ENCODE results near the gene CENPF. TPM values are rescaled to one million over a fixed set of nuclear protein-coding genes. Genes with fewer than 3 reads are reported as not detected.

CENPF gene
- total and polyA plus RNA-seq, 4 donors: 1.2 to 9.7 (median 1.9) TPM

DNA sequence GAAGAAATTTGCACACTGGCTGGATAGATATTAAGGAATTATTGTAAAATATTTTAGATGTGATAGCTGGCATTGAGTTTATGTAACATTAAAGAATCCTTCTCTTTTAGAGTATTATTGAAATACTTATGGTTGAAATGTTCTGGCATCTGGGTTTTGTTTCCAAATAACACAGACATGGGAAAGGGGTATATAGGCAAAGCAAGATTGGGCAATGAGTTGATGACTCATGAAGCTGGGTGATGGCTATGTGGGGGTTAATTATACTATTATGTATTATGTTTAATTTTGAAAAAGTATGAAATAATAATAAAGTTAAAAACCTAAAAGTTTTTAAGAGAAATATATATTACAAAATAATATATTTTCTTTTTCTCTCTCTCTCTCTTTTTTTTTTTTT is 39.1 kb upstream of the CENPF start:
- no peak for DNase-seq
- Histone ChIP-seq H3K36me3 (ENCODE audit: control insufficient read depth in 4 of 4, insufficient read depth in 4 of 4, low read length in 4 of 4) (no peaks in the 10 kb centered on the region), H3K9me3 (ENCODE audit: control insufficient read depth in 4 of 4, insufficient read depth in 3 of 4, low read length in 3 of 4) (no peaks in the 10 kb centered on the region), H3K9ac (ENCODE audit: insufficient read depth in 1 of 2, low read length in 2 of 2) (no peak overlapping the region), H3K27me3 (ENCODE audit: control insufficient read depth in 3 of 3, insufficient read depth in 3 of 3, low read length in 2 of 3) (no peaks in the 10 kb centered on the region), H3K4me1 (ENCODE audit: control insufficient read depth in 5 of 5, insufficient read depth in 5 of 5, low read length in 5 of 5) (peaks cover 0 to 4% (median 0%) of the 10 kb centered on the region in 5 donors), H3K4me3 (no peak overlapping the region), H3K27ac (ENCODE audit: low read depth in 1 of 2, low read length in 1 of 2) (no peak overlapping the region)
- TF ChIP-seq, protein P1, sequence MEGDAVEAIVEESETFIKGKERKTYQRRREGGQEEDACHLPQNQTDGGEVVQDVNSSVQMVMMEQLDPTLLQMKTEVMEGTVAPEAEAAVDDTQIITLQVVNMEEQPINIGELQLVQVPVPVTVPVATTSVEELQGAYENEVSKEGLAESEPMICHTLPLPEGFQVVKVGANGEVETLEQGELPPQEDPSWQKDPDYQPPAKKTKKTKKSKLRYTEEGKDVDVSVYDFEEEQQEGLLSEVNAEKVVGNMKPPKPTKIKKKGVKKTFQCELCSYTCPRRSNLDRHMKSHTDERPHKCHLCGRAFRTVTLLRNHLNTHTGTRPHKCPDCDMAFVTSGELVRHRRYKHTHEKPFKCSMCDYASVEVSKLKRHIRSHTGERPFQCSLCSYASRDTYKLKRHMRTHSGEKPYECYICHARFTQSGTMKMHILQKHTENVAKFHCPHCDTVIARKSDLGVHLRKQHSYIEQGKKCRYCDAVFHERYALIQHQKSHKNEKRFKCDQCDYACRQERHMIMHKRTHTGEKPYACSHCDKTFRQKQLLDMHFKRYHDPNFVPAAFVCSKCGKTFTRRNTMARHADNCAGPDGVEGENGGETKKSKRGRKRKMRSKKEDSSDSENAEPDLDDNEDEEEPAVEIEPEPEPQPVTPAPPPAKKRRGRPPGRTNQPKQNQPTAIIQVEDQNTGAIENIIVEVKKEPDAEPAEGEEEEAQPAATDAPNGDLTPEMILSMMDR (IDR thresholded peaks at IDR 0.05; ENCODE audit: control extremely low read depth, extremely low read depth): no peak
- ATAC-seq (ENCODE audit: insufficient read depth, low FRiP score): no peak

DNA sequence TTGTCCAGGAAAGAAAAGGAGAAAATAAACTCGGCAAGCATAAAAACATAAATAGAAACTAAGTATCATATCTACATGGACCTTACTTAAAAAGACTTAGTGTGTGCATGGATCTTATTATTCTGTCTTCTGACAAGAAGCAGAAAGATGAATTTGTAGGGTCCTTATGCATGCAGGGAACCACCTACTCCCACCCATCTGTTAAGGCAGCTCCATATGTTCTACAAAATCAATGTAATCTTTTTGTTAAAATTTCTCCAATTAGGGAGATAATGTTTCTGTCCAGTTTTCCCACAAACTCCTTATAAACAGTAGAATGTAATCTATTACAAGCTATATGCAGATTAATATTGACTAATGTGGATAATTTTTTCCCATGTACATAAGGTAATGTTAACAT is 37.7 kb upstream of the CENPF start:
- WGBS, 2 donors: 81 to 98% methylated on average over 1 of the region's 1 CpG
- Histone ChIP-seq H3K4me1 (ENCODE audit: control insufficient read depth in 5 of 5, insufficient read depth in 5 of 5, low read length in 5 of 5) (peaks cover 0 to 4% (median 0%) of the 10 kb centered on the region in 5 donors), H3K27ac (ENCODE audit: low read depth in 1 of 2, low read length in 1 of 2) (no peak overlapping the region), H3K9me3 (ENCODE audit: control insufficient read depth in 4 of 4, insufficient read depth in 3 of 4, low read length in 3 of 4) (no peaks in the 10 kb centered on the region), H3K27me3 (ENCODE audit: control insufficient read depth in 3 of 3, insufficient read depth in 3 of 3, low read length in 2 of 3) (no peaks in the 10 kb centered on the region), H3K36me3 (ENCODE audit: control insufficient read depth in 4 of 4, insufficient read depth in 4 of 4, low read length in 4 of 4) (no peaks in the 10 kb centered on the region), H3K4me3 (no peak overlapping the region), H3K9ac (ENCODE audit: insufficient read depth in 1 of 2, low read length in 2 of 2) (no peak overlapping the region)
- ATAC-seq (ENCODE audit: insufficient read depth, low FRiP score) (no peak), DNase-seq (no peak)
- TF ChIP-seq, protein P1 (IDR thresholded peaks at IDR 0.05; ENCODE audit: control extremely low read depth, extremely low read depth): no peak

DNA sequence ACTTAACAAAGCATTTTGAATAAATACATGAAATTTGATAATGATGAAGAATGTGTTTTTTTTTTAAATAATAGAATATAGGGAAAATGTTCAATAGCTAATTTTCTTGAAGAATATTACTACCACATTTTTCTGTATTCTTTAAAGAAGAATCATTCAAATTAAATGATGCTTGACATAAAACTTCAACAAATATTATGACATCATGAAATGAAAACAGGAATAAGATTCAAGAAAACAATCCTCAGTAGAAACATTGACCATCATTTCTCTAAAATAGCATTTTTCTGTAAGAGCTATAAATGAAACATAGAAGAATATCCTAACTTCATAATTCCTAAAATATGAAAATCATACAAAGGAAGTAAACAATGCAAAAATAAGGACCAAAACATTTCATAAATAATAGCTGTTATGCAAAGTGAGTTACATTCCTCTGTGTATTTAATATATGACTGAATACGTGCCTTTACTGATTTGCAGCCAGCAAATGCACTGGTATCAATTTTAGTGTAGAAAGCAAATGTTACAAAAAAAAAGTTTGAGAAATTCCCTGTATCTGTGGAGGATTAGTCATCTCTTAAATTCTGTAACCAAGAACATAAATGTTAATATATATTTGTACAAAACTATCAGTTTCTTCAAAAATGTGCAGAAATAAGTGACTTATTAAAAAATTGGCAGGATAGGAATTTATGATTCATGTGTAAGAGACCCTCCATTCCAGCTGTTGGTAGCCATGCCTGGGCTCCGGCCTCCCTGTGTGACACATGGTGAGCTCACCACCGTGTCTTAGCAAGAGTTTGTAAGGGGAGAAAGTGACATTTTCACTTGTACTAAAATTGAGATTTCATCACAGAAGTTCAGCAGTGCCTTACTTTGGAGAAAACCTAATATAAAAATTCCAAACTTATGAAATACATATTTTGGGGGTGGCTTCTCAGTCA is 36.6 kb upstream of the CENPF start:
- Histone ChIP-seq H3K27ac (ENCODE audit: low read depth in 1 of 2, low read length in 1 of 2) (no peak overlapping the region), H3K27me3 (ENCODE audit: control insufficient read depth in 3 of 3, insufficient read depth in 3 of 3, low read length in 2 of 3) (no peaks in the 10 kb centered on the region), H3K4me3 (no peak overlapping the region), H3K9me3 (ENCODE audit: control insufficient read depth in 4 of 4, insufficient read depth in 3 of 4, low read length in 3 of 4) (no peaks in the 10 kb centered on the region), H3K9ac (ENCODE audit: insufficient read depth in 1 of 2, low read length in 2 of 2) (no peak overlapping the region), H3K36me3 (ENCODE audit: control insufficient read depth in 4 of 4, insufficient read depth in 4 of 4, low read length in 4 of 4) (no peaks in the 10 kb centered on the region), H3K4me1 (ENCODE audit: control insufficient read depth in 5 of 5, insufficient read depth in 5 of 5, low read length in 5 of 5) (peaks cover 0 to 4% (median 0%) of the 10 kb centered on the region in 5 donors)
- TF ChIP-seq, protein P1 (IDR thresholded peaks at IDR 0.05; ENCODE audit: control extremely low read depth, extremely low read depth): no peak
- DNase-seq (no peak), ATAC-seq (ENCODE audit: insufficient read depth, low FRiP score) (no peak)
- WGBS, 2 donors: 85 to 91% methylated on average over 3 of the region's 3 CpGs
